GM19438 (cell line): ENCODE data around the gene BCR.
"Not testable (repeated sequence)": the region's sequence is repeated elsewhere in the genome, so short reads cannot be mapped to it uniquely, and the experiment has no call there.

Experiments used
- ATAC-seq: cut with Tn5 transposase; IDR thresholded peaks from one replicate; pipeline ENCODE4 v1.9.1; 2021; ENCODE audit warnings: low read depth; ENCODE audit not compliant: unreplicated experiment

Gene BCR

DNA sequence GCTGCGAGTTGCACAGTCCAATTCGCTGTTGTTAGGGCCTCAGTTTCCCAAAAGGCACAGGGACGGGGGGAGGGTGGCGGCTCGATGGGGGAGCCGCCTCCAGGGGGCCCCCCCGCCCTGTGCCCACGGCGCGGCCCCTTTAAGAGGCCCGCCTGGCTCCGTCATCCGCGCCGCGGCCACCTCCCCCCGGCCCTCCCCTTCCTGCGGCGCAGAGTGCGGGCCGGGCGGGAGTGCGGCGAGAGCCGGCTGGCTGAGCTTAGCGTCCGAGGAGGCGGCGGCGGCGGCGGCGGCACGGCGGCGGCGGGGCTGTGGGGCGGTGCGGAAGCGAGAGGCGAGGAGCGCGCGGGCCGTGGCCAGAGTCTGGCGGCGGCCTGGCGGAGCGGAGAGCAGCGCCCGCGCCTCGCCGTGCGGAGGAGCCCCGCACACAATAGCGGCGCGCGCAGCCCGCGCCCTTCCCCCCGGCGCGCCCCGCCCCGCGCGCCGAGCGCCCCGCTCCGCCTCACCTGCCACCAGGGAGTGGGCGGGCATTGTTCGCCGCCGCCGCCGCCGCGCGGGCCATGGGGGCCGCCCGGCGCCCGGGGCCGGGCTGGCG lies at the start of gene BCR:
Gene BCR (plus strand): TSS at position 209 of the 592 bp plus-strand sequence. CDS start 452 bp downstream, outside the sequence.
- no peak for ATAC-seq

DNA sequence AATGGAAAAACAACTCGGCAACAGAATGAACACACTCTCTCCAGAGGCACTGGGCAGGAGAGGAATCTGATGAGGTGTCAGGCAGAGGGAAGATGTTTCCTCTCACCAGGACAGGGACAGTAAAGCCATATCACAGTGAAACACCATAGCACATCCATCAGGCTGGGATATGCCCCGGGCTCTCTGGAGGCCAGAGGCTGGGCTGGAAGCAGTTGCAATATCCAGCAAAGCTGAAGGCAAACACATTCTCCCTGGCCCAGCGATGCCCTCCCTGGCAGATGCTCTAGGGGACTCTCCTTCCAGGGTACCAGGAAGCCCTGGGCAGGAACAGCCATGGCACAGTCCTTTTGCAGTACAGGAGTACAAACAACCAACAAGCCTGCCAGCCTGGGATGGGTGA lies 49.6 kb upstream of the BCR start:
- ATAC-seq, result no peak

DNA sequence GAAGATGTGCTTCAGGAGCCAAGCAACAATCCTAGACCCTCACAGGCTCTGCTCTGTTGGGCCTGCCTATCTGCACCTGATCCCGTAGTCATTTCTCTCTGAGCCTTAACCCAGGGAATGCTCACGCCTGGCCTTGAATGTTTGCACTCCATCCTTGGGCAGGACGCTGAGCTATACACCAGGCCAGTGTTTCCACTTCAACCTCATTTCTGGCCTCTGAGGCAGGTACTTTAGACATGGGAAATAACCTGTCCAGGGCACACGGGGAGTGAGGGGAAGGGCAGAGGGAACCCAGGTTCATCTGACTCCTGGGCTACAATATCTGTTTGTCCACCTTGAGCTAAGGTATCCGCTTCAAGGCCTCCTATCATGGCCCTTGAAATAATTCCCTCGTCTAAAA lies 48.4 kb upstream of the BCR start:
- no peak for ATAC-seq

DNA sequence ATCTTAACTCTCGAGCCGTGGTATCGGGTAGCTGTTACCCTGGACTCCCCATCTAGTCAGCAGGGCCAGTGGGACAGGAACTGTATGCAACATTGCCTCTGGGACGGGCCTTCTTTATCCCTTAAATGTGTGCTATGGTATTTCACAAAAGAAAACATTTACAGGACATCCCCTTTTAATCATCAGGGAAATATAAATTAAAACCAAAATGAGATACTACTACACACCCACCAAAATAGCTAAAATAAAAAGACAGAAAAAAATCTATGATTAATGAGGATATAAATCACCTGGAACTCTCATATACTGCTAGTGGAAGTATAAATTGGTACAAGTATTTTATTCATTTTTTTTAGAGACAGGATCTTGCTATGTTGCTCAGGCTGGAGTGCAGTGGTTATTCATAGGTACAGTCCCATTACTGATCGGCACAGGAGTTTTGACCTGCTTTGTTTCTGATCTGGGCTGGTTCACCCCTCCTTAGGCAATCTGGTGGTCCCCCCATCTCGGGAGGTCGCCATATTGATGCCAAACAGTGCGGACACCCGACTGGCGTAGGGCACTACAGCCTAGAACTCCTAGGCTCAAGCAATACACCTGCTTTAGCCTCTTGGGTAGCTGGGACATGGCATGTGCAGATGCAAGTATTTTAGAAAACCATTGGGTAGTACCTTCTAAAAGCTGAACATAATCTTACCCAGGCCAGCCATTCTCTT lies 47.8 kb upstream of the BCR start:
- ATAC-seq, result no peak

DNA sequence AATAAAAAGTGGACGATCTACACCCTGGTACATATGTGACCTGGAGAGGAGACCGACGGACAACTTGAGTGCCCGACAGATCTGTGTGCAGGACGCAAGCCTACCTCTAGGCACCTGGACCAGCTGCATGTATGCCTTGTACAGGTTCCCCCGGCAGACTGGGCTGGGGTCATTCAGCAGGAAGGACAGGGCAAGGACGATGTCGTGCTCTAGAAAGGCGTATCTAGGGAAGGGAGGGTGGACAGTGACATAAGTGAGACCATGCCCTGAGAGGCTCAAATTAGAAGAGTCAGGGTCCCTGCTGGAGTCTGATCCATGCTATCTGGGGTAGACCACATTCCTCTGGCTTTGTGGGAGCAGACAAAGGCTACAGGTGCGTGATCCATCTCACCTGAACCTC lies 46.4 kb upstream of the BCR start:
- ATAC-seq, result no peak

DNA sequence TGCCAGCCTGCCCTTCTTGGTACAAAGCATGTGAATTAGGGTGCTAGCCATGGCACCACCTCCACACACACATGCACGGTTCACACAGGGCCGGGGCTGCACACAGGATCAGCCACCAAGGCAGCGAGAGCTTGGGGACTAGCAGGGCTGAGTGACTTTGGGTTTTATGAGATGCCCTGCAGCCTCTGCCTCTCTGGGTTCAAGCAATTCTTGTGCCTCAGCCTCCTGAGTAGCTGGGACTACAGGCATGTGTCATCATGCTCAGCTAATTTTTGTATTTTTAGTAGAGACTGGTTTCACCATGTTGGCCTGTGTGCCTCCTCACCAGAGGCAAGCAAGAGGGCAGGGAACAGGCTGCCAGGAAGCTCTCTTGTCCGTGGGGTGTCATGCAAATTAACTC lies 43.3 kb upstream of the BCR start:
- not testable (repeated sequence) for ATAC-seq

DNA sequence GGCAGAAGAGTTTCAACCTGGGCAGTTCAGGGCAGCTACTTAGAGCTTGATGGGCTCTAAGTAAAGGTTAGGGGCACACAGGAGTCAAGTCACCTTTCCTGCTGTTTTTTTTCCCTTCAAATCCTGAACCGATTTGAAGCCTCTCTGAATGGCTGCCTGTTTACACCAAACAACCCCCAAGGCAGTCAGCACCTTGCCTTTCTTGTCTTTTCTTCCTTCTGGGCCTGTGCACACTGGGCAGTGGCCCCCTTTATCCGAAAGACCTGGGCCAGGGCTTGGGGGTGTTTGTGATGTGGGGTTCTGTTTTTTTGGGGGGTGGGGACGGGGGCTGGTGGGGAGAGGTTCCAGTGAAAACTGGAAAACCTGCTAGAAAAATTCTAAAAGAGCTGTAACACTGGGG lies 42.8 kb upstream of the BCR start:
- ATAC-seq, result no peak

DNA sequence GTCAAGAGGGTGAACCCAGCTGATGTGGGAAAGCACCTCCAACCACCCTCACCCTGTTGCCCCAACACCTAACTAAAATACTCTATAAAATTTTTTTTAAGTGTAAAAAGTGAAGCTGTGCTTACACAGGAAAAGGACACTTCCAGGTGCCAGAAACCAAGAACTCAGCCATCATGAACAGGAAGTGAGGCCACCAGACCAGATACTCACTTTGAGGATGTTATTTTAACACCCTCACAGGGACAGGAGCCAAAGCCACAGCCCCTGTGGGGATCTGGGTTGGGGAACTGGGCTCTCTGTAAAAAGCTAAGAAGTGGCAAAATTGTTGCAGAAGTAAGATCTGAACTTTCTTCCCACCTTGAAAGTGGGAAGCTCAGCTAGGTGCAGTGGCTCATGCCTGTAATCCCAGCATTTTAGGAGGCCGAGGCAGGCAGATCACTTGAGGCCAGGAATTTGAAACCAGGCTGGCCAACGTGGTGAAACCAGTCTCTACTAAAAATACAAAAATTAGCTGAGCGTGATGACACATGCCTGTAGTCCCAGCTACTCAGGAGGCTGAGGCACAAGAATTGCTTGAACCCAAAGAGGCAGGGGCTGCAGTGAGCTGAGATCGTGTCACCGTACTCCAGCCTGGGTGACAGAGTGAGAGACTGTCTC lies 42.3 kb upstream of the BCR start:
- no peak for ATAC-seq

DNA sequence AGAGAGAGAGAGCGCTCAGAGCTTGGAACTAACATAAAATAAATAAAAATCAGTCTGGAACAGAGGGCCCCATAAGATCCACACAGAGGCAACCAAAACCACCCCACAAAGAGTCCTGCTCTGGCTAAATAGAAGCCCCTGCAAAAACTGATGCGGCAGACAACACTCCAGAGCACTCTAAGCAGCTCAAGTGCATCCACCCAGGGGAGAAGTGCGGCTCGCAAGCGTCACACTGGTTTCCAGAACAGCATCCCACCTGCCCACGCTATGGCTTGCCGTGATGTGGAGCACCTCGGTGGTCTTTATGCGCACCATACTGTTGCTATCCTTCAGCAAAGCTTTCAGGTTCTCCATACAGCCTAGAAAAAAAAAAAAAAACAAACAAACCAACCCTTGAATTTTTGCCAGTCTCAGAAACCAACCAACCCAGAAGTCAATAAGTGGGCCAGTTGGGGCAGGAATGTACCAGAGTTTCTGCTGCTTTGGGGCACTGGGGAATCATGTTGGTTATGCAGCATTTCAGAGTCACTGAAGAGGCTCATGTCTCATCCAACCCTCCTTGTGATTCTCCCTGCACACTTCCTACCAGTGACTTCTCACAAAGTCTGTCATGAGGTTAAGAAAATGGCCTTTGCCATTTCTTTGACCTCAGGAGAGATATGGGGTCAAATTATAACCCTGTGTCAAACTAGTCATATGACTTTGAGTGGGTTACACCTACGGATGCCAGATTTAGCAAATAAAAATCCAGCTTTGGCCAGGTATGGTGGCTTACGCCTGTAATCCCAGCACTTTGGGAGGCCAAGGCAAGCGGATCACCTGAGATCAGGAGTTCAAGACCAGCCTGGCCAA lies 41.5 kb upstream of the BCR start:
- no peak for ATAC-seq

DNA sequence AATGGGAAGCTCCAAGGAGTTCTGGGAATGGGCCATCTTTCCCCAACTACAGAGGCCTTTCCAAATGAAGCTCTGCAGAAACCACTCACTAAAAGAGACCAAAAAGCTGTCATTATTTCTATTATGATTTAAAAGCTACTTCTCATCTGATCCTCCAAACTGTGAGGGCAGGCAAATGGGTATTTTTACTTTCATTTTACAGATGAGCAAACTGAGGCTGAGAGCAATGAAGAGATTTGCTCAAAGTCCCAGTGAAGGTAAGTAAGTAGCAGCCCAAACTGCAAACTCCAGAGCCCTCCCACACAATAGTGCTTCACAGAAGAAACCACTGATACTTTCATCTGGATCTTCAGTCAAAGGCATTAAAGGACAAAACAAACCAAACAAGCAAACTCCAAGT lies 39.9 kb upstream of the BCR start:
- no peak for ATAC-seq

DNA sequence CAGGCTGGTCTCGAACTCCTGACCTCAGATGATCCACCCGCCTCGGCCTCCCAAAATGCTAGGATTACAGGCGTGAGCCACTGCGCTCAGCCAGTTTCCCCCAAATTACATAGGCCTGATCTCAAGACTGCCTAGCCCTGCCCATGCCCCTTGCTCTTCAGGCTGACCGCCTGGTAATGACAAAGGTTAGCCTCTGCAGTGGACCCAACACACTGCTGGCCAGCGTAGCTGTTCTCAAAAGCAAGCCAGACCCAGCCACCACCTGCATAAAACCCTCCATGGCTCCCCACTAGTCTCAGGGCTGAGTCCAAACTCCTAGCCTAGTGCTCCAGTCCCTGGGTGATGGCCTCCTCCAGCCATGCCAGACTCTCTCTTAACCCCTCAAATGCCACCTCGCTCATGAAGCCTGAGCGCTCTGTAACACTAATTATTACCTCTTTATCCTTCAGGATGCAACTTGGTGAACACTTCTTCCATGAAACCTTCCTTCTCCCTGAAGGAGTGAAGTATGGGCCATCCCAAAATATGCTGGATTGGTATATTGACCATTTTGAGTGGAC lies 37.7 kb upstream of the BCR start:
- no peak for ATAC-seq

DNA sequence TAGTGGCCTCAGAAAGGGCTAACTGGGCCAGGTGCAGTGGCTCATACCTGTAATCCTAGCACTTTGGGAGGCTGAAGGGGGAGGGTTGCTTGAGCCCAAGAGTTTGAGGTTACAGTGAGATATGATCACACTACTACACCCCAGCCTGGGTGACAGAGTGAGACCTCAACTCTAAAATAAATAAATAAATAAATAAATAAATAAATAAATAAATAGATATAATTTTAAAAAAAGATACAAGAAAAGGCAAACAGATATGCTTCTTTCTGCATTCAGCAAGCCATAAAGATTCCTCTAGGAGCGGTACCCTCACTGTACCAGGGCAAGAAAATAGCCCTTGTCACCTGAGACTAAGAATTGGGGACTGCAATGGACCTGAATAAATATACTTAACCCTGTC lies 37.2 kb upstream of the BCR start:
- no peak for ATAC-seq

DNA sequence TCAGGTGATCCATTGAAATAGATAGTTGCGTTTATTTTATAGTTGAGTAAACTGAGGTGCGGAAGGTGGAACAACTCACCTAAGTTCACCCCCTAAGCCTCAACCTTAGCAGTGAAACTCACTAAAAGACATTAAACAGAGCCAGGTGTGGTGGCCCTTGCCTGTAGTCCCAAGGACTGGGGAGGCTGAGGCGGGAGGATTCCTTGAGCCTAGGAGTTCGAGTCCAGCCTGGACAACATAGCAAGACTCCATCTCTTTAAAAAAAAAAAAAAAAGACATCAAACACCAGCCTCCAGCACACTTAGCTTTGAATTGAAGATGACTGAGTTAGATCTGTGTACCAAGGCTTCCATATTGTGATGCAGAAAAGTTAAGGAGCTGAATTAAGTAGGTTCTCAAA lies 35.9 kb upstream of the BCR start:
- no peak for ATAC-seq

DNA sequence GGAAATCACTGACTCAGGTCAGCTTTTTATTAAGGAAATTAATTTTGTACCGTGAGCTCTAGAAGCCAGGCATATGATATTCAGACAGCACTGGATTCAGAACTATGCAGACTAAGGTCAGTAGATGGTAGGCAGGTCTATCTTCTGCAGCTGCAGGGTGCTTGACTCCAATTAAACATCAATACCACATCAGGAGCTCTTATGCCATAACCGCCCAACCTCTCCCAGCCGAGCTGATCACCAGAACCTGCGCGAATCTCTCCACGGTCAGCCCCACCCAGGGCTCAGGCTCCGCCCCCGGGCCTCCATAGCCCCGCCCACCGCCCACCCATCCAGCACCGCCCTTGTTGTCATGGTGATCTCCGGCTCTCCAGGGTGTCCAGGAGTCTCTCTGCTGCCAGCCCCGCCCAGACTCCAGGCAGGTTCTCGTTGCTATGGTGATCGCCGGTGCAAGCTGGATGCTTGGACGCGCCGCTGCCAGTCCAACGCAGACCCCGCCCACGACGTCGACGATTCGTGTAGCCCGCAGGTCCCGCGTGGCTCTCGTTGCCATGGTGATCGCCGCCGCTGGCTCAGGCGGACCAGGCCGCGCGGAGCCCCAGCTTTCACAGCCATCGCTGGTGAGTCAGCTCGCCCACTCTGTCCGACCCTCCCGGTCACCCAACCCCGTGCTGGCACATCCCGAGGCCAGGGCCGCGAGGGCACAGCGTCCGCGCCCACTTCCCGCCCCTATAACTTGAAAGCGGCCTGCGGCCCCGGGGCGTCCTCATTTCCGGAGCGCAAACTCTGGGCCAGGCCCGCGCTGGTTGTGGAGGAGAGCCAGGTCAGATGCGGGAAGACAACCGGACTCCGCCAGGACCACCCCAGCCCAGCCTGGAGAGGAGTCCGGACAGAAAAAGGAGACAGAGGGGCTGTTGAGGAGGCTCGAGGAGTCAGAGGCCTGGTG lies 35.1 kb upstream of the BCR start, which contains the start of gene RAB36:
Gene RAB36 (plus strand): TSS at position 546 of the 946 bp plus-strand sequence. CDS start 1,140 bp downstream, outside the sequence.
- no peak for ATAC-seq

DNA sequence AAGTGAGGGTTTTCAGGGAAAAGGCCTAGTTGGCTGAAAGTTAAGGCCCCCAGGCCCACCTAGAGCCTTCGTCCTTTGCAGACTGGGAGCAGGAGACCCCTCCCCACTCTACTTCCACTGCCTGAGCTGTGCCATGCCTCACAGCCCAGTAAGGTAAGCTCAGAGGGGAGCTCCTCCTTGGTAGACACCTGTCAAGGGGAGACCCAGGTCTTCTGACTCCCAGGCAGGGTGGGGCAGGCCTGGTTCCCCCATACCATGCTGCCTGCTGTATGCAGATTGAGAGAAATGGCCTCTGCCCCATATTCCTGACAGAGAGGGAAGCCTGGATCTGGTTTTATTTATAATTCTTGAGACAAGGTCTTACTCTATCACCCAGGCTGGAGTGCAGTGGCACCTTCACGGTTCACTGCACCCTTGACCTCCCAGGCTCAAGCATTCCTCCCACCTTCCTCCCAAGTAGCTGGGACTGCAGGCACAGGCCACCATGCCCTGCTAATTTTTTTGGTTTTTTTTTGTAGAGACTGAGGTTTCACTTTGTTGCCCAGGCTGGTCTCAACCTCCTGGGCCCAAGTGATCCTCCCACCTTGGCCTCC lies 34.3 kb upstream of the BCR start:
- no peak for ATAC-seq

DNA sequence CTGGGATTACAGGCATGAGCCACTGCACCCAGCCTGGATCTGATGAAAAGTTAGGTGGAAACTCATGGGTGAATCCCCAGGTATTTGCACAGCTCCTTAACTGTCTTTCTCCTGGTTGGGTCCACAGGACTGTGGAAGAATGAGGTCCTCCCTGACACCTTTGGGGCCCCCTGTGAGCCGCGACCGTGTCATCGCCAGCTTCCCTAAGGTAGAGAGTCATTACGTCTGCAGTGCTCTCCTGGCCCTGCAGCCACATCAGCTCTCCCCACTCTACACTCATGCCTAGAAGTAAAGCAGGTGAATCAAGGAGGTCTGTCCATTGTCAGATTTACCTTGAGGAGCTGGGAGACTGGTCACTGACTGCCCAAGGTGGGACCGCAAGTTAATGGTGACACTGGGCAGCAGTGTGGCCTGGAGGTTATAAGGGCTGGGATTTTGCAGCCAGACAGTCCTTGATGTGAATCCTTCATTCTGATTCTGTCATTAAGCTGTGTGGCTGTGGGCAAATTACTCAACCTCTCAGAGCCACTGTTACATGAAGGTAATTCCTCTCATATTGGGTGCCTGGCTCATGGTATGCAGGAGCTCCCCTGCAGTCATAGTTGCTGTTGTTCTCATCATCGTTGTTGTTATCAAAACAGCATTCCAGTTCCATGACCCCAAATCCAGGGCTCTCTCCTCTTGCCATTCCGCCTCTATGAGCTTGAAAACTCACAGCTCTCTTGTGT lies 33.7 kb upstream of the BCR start:
- no peak for ATAC-seq

DNA sequence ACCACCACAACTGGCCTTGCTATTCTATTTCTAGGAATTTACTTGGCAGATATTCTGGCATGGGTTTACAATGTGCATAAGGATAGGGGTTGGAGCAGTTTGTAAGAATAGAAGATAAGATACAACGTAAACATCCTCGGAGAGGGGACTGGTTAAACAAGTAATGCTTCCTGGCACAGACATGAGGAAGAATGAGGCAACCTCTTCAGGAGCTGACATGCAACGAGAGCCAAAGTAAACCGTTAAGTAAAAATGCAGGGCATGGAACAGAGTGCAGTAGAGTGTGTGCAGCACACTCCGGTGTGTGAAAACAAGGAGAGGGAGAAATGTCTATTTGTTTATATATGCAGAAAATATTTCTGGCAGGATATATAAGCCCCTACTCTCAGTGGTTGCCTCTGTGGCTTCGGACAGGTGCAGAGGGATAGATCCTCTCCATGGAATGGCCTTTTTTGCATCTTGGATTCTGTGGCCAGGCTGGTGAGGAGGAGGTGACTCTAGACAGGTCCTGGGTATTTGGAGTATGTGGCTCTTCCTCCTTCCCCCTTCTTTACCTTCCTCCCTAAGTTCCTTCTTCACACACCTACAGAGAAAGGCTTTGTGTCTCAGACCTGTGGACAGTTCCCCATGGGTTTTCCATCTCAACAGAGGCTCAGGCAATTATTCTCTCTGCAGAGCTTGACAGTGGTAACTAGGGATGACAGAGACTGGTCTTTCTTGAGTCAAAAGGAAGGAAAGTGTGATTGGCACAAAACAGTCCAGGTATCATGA lies 32.5 kb upstream of the BCR start:
- ATAC-seq, result no peak

DNA sequence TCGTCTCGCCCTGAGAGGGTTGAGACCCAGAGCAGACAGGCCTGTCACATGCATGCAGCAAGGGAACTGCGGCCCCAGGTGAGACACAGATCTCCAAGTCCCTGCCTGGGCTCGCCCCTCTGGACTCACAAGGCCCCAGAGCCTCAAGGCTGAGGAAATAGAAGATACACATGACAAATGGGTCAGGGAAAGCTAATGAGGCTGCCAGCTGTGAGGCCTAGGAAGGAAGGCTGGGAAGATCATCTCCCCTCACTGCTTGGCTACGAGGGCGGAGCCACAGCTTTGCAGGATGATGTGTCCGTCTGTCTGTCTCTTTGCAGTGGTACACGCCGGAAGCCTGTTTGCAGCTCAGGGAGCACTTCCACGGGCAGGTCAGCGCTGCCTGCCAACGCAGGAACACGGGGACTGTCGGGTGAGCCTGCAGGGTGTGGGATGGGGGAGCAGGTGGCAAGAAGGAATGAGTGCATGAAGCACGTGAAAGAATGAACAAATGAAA lies 30.5 kb upstream of the BCR start:
- ATAC-seq, result no peak
